ENCODE results near the gene HFM1.

Gene HFM1

DNA sequence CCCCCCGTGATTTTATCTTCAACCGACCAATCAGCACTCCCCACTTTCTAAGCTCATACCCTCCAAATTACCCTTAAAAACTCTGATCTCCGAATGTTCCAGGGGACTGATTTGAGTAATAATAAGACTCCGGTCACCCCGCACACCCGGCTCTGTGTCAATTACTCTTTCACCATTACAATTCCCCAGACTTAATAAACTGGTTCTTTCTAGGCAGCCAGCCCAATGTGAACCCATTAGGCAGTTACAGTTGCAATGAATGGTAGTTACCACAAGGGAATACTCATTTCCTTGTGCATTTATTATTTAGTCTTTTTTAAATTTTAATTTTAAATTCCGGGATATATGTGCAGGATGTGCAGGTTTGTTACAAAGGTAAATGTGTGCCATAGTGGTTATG lies 177.9 kb downstream of the HFM1 start:
- DNase-seq = no peak

DNA sequence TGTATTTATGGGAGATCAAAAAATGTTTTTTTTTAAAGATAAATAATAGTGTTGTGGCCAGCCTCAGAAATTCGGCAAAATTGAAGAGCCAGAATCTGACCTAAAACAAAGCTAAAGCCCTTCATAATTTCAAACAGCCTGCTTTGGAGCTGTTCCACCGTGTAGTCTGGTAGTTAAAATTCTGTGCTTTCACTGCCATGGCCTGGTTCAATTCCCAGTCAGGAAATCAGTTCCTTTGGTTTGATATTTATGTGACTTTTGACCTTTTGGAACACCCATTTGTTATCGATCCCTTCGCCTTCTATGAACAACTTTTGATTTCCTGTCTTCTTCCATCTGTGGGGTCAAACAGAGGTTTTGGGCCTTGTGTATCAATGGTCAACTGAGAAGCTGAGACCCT lies 179.8 kb downstream of the HFM1 start:
- DNase-seq = no peak

DNA sequence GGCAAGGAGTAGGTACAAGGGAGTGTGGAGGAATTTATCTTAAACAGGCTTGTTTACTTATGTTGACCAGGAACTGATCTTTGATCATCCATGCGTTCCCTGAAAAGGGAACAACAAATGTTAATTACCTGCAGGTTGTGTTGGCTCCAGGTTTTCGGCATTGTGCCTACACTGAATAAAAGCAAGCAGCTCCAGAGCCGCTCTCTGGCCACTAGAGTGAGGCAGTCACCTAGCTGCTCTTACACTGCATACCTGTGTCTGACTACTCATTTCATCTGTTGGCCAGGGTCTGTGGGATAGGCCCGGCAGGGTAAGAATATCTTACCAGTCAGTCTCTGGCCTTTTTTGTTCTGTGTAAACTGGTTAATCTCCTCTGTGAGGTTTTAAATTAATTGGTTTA lies 183.6 kb downstream of the HFM1 start:
- DNase-seq = no peak

DNA sequence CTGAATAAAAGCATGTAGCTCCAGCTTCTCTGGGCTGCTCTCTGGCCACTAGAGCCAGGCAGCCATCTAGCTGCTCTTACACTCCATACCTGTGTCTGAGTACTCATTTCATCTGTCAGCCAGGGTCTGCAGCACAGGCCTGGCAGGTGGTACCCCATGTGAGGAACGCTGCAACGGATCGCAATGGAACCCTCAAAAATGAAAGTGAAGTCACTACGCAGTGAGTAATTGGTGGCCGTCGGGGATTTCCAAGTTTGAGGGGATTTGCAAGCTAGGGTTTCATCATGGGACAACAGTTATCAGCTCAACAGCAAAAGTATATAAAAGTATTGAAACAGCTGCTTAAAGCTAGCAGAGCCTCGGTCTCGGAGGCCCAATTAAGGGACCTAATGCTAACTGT lies 186.7 kb downstream of the HFM1 start:
- DNase-seq = no peak
